Stomach (tissue), 19 donors: ENCODE data around the gene ANKLE2. TPM values are rescaled to one million over a fixed set of nuclear protein-coding genes. Genes with fewer than 3 reads are reported as not detected.
"Not testable (repeated sequence)": the region's sequence is repeated elsewhere in the genome, so short reads cannot be mapped to it uniquely, and the experiment has no call there.

Experiments
- DNase-seq, 2 donors: peaks; one replicate each; pipeline versions ENCODE4 v3.0.0 to v3.0.0-alpha.2; 2013 to 2019
- H3K27ac ChIP-seq, 5 donors: fragments of 200-600 bp in 4 of 5; sonication (generic) in 4 of 5; one replicate each; pipeline ENCODE4 v1.5.1; 2013 to 2019; ENCODE audit warnings: mild to moderate bottlenecking in 1 of 5, moderate library complexity in 1 of 5
- H3K27me3 ChIP-seq, 3 donors: fragments of 200-600 bp; sonication (generic); one replicate each; pipeline ENCODE4 v1.5.1; 2017 to 2019; ENCODE audit warnings: mixed run types in 1 of 3
- H3K36me3 ChIP-seq, 4 donors: fragments of 200-600 bp; sonication (generic); 1 replicate in 3 of 4; 2 replicates in 1 of 4; pipeline ENCODE4 v1.5.1; 2016 to 2019
- H3K4me1 ChIP-seq, 4 donors: fragments of 200-600 bp; sonication (generic); one replicate each; pipeline ENCODE4 v1.5.1; 2016 to 2019
- H3K4me3 ChIP-seq, 4 donors: fragments of 200-600 bp; sonication (generic) in 3 of 4; one replicate each; pipeline ENCODE4 v1.5.1; 2016 to 2019; ENCODE audit warnings: mild to moderate bottlenecking in 1 of 4
- H3K9me3 ChIP-seq, 4 donors: fragments of 200-600 bp; sonication (generic); one replicate each; pipeline ENCODE4 v1.5.1; 2016 to 2019
- EP300 ChIP-seq: sonication (generic); formaldehyde crosslinking; IDR thresholded peaks from one replicate; pipeline ENCODE4 v1.6.1; 2017; ENCODE audit warnings: antibody characterized with exemption
- POLR2A ChIP-seq, 4 donors: fragments of 450-650 bp; IDR thresholded peaks; one replicate each; pipeline ENCODE4 v1.6.1; 2016; ENCODE audit warnings: antibody characterized with exemption in 4 of 4, control low read depth in 2 of 4, mild to moderate bottlenecking in 1 of 4, moderate library complexity in 1 of 4
- POLR2AphosphoS5 ChIP-seq, 3 donors: sonication (generic); formaldehyde crosslinking; IDR thresholded peaks; one replicate each; pipeline ENCODE4 v1.6.1; 2016; ENCODE audit warnings: antibody characterized with exemption in 3 of 3
- WGBS, 5 donors: extraction: QIAGEN DNeasy Blood & Tissue Kit in 3 of 5; methylation state at CpG; one replicate each; pipeline versions ENCODE4 v1.1.5 to v1.1.7; 2013 to 2018; 5-methylcytosine and 5-hydroxymethylcytosine counted together
- intact Hi-C: fragments of 100-400 bp; cut with DNase I; formaldehyde crosslinking; loops from one replicate; pipeline ENCODE4 v1.15.1; 2023; ENCODE audit warnings: low total_unique reads
- long read RNA-seq, 10 donors: transcript quantifications; one replicate each; lab custom pipeline, GENCODE V29; 2026
- polyA plus RNA-seq, 3 donors: library from polyadenylated mRNA; stranded (reverse); fragments of 200-250 nt; gene quantifications; one replicate each; pipeline ENCODE4 v1.2.3, GENCODE V29; 2013
- total RNA-seq, 5 donors: library from RNA; depleted of rRNA; stranded (reverse); fragments of >200 nt; gene quantifications; one replicate each; pipeline versions ENCODE4 v1.1.0 to v1.2.3, GENCODE V29; 2014 to 2016
- TF ChIP-seq, protein P1 (sequence below), 7 experiments: fragments of 450-650 bp in 4 of 7; fragments of 200-600 bp in 3 of 7; sonication (generic) in 3 of 7; IDR thresholded peaks; one replicate each; pipeline ENCODE4 v1.5.1; 2016 to 2019; ENCODE audit warnings: antibody characterized with exemption in 7 of 7, control low read depth in 2 of 7, mild to moderate bottlenecking in 1 of 7
- donor health status: healthy with polysubstance abuse.
- donor health status: Bipolar disorder and iron deficiency.
- donor health status: healthy.

Gene ANKLE2
- 10 to 100 TPM; 26.3 to 75.9 (median 73.4) TPM for total RNA-seq
- 10 to 100 TPM in 2 of 3 donors, 1 to 10 TPM in 1; 8.1 to 26.8 (median 10.7) TPM for polyA plus RNA-seq
- long read RNA-seq, donor 1, partial matches to known transcripts, result 0 of 3 reads
- long read RNA-seq, donor 1, other reads (novel, unspliced or antisense), result 0 of 3 reads
- long read RNA-seq, donor 2, full-length matches to known transcripts, result 9 of 9 reads
- long read RNA-seq, donor 2, partial matches to known transcripts, result 0 of 9 reads
- long read RNA-seq, donor 2, other reads (novel, unspliced or antisense), result 0 of 9 reads
- long read RNA-seq, donor 3, full-length matches to known transcripts, result 3 of 8 reads
- long read RNA-seq, donor 3, partial matches to known transcripts, result 5 of 8 reads
- long read RNA-seq, donor 3, other reads (novel, unspliced or antisense), result 0 of 8 reads
- long read RNA-seq, donor 4, result 0 reads
- long read RNA-seq, donor 5, full-length matches to known transcripts, result 8 of 8 reads
- long read RNA-seq, donor 5, partial matches to known transcripts, result 0 of 8 reads
- long read RNA-seq, donor 5, other reads (novel, unspliced or antisense), result 0 of 8 reads
- long read RNA-seq, donor 6, full-length matches to known transcripts, result 11 of 37 reads
- long read RNA-seq, donor 6, partial matches to known transcripts, result 26 of 37 reads
- long read RNA-seq, donor 6, other reads (novel, unspliced or antisense), result 0 of 37 reads
- long read RNA-seq, donor 7, full-length matches to known transcripts, result 7 of 12 reads
- long read RNA-seq, donor 7, partial matches to known transcripts, result 5 of 12 reads
- long read RNA-seq, donor 7, other reads (novel, unspliced or antisense), result 0 of 12 reads
- long read RNA-seq, donor 8, full-length matches to known transcripts, result 7 of 7 reads
- long read RNA-seq, donor 8, partial matches to known transcripts, result 0 of 7 reads
- long read RNA-seq, donor 8, other reads (novel, unspliced or antisense), result 0 of 7 reads
- long read RNA-seq, donor 9, partial matches to known transcripts, result 0 of 5 reads
- long read RNA-seq, donor 9, other reads (novel, unspliced or antisense), result 0 of 5 reads
- long read RNA-seq, donor 10, full-length matches to known transcripts, result 4 of 4 reads
- long read RNA-seq, donor 10, partial matches to known transcripts, result 0 of 4 reads
- long read RNA-seq, donor 10, other reads (novel, unspliced or antisense), result 0 of 4 reads

DNA sequence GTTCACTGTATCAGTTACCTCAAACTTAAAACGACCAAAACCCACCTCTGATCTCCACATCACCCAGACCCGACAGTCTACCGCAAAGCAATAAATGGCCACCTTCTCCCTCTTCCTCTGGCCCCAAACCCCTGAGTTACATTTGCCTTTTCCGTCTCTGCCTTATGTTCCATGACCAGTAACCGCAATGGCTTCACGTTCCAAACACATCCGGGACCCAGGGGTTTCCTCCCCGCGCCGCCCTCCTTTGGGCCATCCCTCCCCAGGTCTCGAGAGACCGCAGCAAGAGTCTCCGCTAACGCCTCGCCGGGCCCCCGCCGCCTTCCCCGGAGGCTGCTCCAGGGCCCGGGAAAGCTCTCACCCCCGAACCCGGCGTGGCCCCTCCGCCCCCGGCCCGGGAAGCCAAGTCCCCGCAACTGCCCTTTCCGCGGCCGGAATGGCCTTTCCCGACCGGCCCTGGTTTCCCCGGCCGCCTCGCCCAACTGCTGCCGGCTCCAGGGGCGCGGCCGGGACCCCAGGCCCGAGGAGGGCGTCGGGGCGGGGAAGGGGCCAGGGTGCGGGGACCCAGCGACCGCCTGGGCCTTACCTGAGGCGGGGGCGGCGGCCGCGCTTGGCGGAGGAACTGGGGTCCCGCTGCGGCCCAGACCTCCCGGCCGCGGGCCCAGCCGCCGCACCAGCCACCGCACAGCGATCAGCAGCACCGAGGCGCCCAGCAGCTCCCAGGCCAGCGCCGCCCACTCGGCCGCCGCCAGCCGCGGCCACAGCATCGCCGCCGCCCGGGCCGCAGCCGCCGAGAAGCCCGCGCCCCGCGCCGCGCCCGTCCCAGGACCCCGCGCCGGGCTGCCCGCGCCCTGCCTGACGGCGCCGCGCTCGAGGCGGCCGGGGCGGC lies at the start of gene ANKLE2:
TSS of gene ANKLE2 (minus strand) at position 801 of the 889 bp plus-strand sequence. CDS start at position 767, 34 bp downstream.
- no peak for TF ChIP-seq EP300
- TF ChIP-seq, protein P1, sequence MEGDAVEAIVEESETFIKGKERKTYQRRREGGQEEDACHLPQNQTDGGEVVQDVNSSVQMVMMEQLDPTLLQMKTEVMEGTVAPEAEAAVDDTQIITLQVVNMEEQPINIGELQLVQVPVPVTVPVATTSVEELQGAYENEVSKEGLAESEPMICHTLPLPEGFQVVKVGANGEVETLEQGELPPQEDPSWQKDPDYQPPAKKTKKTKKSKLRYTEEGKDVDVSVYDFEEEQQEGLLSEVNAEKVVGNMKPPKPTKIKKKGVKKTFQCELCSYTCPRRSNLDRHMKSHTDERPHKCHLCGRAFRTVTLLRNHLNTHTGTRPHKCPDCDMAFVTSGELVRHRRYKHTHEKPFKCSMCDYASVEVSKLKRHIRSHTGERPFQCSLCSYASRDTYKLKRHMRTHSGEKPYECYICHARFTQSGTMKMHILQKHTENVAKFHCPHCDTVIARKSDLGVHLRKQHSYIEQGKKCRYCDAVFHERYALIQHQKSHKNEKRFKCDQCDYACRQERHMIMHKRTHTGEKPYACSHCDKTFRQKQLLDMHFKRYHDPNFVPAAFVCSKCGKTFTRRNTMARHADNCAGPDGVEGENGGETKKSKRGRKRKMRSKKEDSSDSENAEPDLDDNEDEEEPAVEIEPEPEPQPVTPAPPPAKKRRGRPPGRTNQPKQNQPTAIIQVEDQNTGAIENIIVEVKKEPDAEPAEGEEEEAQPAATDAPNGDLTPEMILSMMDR (IDR thresholded peaks at IDR 0.05), result no peak
- no peak for TF ChIP-seq POLR2AphosphoS5 (IDR thresholded peaks at IDR 0.05)
- TF ChIP-seq POLR2A (IDR thresholded peaks at IDR 0.05), result no peak
- intact Hi-C loops, result no loop called here
- 0 to 1% (median 1%) methylated on average over 38 to 97 of the region's 97 CpGs for WGBS, 5 donors
- H3K36me3 ChIP-seq, result peaks cover 0 to 27% (median 20%) of the 10 kb centered on the region in 4 donors
- peaks cover 13 to 38% (median 36%) of the 10 kb centered on the region in 4 donors for H3K4me1 ChIP-seq
- H3K27ac ChIP-seq, result peak within 1 kb of the TSS; percentile 93 to 99 (median 96)
- H3K4me3 ChIP-seq, result peak within 1 kb of the TSS; percentile 70 to 100 (median 98)
- DNase-seq, result peak; percentile 54 to 82
- H3K9me3 ChIP-seq, result no peaks in the 10 kb centered on the region
- no peaks in the 10 kb centered on the region for H3K27me3 ChIP-seq

DNA sequence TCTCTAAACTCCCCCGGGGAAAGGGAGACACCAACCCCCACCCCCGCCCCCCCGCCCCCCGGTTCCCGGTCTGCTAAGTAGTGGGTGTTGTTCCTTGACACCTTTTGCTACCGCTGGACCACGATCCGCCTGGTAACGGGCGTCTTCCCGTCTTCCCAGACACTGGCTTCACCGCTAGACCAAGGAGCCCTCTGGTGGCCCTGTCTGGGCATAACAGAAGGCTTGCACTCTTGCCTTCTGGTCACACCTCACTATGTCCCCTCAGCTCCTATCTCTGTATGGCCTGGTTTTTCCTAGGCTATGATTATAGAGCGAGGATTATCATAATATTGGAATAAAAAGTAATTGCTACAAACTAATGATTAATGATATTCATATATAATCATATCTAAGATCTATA lies 47.8 kb upstream of the ANKLE2 start:
- peak in 1 of 2 donors; percentile 20 for DNase-seq
- H3K27ac ChIP-seq, H3K27me3 ChIP-seq, H3K9me3 ChIP-seq, H3K4me1 ChIP-seq, intact Hi-C loops, H3K4me3 ChIP-seq: not testable (repeated sequence)
- TF ChIP-seq, protein P1 (IDR thresholded peaks at IDR 0.05), result peak in 2 of 7 experiments; percentile 9 to 22
- WGBS, 5 donors, result 76 to 83% (median 77%) methylated on average over 7 to 13 of the region's 13 CpGs
- peaks cover 75 to 98% (median 94%) of the 10 kb centered on the region in 4 donors for H3K36me3 ChIP-seq

DNA sequence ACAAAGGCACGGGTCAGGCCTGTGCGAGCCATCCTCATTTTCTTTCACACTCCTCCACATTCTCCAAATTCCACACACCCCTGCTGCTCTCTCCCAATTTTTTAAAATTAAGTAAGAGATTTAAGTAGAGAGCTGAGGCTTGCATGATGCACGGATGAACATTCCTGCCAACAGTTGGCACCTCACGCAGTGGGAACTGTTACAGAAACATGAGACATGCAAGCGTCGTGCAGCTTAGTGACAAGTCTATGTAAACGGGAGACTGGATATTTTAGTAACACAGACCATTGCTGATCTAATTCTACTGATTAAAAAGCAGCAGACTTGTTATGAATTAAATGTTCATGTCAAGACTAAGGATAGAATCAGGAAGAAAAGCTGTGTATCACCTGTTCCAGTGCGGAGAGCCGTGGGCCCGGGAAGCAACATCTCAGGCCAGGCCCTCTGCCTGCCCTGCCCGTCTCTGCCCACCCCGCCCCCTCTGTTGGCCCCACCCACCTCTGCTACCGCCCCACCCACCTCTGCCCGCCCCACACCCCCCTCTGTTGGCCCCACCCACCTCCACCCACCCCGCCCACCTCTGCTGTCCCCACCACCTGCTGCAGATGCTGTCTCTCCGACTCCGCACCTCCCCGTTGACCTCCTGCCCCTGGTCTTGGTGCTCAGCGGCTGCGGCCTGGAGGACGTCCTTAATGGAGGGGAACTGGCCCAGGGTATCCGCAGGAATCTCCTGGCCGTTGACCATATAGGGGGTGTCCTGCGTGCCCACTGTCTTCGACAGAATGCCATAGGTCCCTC lies 45.9 kb upstream of the ANKLE2 start:
- peaks cover 77 to 98% (median 94%) of the 10 kb centered on the region in 4 donors for H3K36me3 ChIP-seq
- H3K27ac ChIP-seq, result no peak overlapping the region
- 80 to 86% (median 81%) methylated on average over 11 to 25 of the region's 25 CpGs for WGBS, 5 donors
- H3K27me3 ChIP-seq, result no peaks in the 10 kb centered on the region
- intact Hi-C loops, result no loop called here
- no peak overlapping the region for H3K4me3 ChIP-seq
- TF ChIP-seq EP300 (no peak), POLR2AphosphoS5 (IDR thresholded peaks at IDR 0.05) (no peak), POLR2A (IDR thresholded peaks at IDR 0.05) (no peak)
- TF ChIP-seq, protein P1 (IDR thresholded peaks at IDR 0.05), result no peak
- H3K9me3 ChIP-seq, result no peaks in the 10 kb centered on the region
- DNase-seq, result no peak
- H3K4me1 ChIP-seq, result no peaks in the 10 kb centered on the region
